ENCODE data around the gene RTL10. TPM values are rescaled to one million over a fixed set of nuclear protein-coding genes. Genes with fewer than 3 reads are reported as not detected.

The RTL10 gene
- total and polyA plus RNA-seq, 2 of the 8 experiments (the other 6 are each of a cell fraction or from before 2014, with no cell fraction given) = 11.5 to 18.8 TPM

DNA sequence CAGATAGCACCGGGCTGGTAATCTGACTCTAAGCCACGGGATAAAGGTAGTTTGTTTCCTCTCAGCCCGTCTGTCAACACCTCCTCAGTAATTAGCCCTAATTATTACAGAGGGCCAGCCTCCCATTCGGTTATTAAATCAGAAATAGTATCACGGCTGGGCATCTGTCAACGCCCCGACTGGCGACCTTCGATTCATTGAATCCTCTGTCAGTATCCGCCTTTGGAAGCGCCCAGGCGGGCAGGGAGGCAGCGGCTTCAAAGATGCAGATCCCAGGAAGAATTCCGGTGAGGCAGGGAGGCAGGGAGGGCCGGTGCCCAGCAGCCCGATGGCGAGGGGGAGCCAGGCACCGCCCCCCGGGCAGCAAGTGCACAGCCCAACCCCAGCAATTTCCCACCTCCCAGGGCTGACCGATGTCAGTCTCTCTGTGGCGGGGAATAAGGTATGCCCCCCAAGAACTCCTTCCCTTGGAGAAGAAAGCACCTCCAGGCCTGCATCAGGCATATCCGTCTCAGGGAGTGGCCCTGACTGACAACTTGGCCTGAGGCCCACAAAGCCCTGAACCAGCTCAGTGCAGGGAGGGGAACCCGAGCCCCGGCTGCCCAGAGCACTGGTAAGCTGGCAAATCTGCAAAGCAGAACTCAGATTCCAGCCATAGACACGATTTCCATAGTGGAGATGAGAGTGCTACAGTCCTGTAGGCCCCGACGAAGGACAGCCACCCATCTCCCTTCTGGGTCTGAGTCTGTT is 11.4 kb downstream of the RTL10 start:
- no peak for DNase-seq (ENCODE audit: low read depth in 1 of 2, low spot score in 2 of 2)
- Histone ChIP-seq H4K8ac (ENCODE audit: extremely low read depth, insufficient read depth, low read length) (no peak overlapping the region), H2AFZ (ENCODE audit: low read length) (no peak overlapping the region), H4K5ac (ENCODE audit: insufficient read length, low read depth, low read length) (no peak overlapping the region), H3K4ac (replicated peaks; ENCODE audit: insufficient read length, low read depth, low read length) (no peak overlapping the region), H3K79me2 (ENCODE audit: control insufficient read depth in 1 of 2, insufficient read depth in 2 of 2, low read length in 2 of 2) (no peaks in the 10 kb centered on the region; a peak in 1 of 4 replicates), H3K4me1 (replicated peaks in 1 of 4; ENCODE audit: control insufficient read depth in 3 of 4, insufficient read depth in 4 of 4, low read length in 3 of 4) (peaks cover 0 to 3% (median 0%) of the 10 kb centered on the region in 4 experiments; a peak in 4 of 7 replicates), H3K79me1 (ENCODE audit: low read depth, low read length) (no peaks in the 10 kb centered on the region; the same call in 1 of the 2 replicates), H3K27ac (ENCODE audit: low read depth, low read length) (no peak overlapping the region), H3K4me2 (ENCODE audit: insufficient read depth in 1 of 2, low read depth in 2 of 2, low read length in 2 of 2) (no peak overlapping the region), H3K27me3 (replicated peaks in 1 of 4; ENCODE audit: control insufficient read depth in 3 of 4, extremely low read depth in 1 of 4, insufficient read depth in 3 of 4, low read length in 3 of 4) (no peaks in the 10 kb centered on the region), H3K18ac (ENCODE audit: extremely low read depth, low read length) (no peak overlapping the region), H3K23me2 (ENCODE audit: low read depth, low read length) (no peaks in the 10 kb centered on the region), H2BK120ac (replicated peaks; ENCODE audit: low read depth, low read length) (no peak overlapping the region), H2BK15ac (ENCODE audit: low read length) (no peak overlapping the region), H3K23ac (ENCODE audit: insufficient read length) (no peak overlapping the region), H3K9me3 (ENCODE audit: insufficient read depth in 2 of 2, low read depth in 1 of 2, low read length in 1 of 2) (no peaks in the 10 kb centered on the region), H3K36me3 (ENCODE audit: control insufficient read depth in 2 of 4, insufficient read depth in 4 of 4, low read length in 3 of 4) (no peaks in the 10 kb centered on the region), H3K4me3 (ENCODE audit: extremely low read depth in 1 of 4, insufficient read depth in 2 of 4, low read depth in 3 of 4, low read length in 4 of 4) (no peak overlapping the region), H2BK12ac (ENCODE audit: low read depth, low read length) (no peak overlapping the region), H2BK5ac (ENCODE audit: low read depth, low read length) (no peak overlapping the region), H4K91ac (replicated peaks; ENCODE audit: insufficient read length, low read length) (no peak overlapping the region), H3K9ac (replicated peaks in 1 of 4; ENCODE audit: extremely low read depth in 1 of 4, low read depth in 3 of 4, low read length in 3 of 4) (no peak overlapping the region), H3K56ac (replicated peaks; ENCODE audit: insufficient read length, low read depth, low read length) (no peak overlapping the region), H2BK20ac (ENCODE audit: low read length) (no peak overlapping the region), H4K20me1 (replicated peaks in 1 of 2; ENCODE audit: control insufficient read depth in 1 of 2, insufficient read depth in 2 of 2, low read length in 2 of 2) (peaks cover 10 to 29% of the 10 kb centered on the region in 2 experiments), H2AK5ac (ENCODE audit: low read depth, low read length) (no peak overlapping the region), H3K14ac (ENCODE audit: insufficient read length) (no peak overlapping the region)
- ChIA-PET CTCF (ENCODE audit: partially characterized antibody) (interaction anchor here (0.6 to 2.0 kb wide), 8 partner anchors 11 to 1791 kb away, joined by 3 to 5 read pairs (median 3); no protein-coding TSS in a partner anchor), POLR2A (ENCODE audit: partially characterized antibody) (interaction anchor here (0.8 to 2.2 kb wide), 4 partner anchors 8 to 60 kb away, joined by 3 to 6 read pairs (median 3); no protein-coding TSS in a partner anchor)
- 88% methylated on average over 27 of the region's 27 CpGs; no CpG with 5 or more reads in 1 of the 2 experiments for WGBS, 2 experiments (ENCODE audit: extremely low coverage in 1 of 2, insufficient coverage in 1 of 2, insufficient read length in 1 of 2, insufficient replicate concordance in 2 of 2, low coverage in 1 of 2, low lambda C conversion rate in 2 of 2, missing lambda C conversion rate in 1 of 2)
- FAIRE-seq = no peak
- TF ChIP-seq YY1 (IDR thresholded peaks at IDR 0.05; ENCODE audit: low read depth, low read length) = no peak
- TF ChIP-seq, protein P1, sequence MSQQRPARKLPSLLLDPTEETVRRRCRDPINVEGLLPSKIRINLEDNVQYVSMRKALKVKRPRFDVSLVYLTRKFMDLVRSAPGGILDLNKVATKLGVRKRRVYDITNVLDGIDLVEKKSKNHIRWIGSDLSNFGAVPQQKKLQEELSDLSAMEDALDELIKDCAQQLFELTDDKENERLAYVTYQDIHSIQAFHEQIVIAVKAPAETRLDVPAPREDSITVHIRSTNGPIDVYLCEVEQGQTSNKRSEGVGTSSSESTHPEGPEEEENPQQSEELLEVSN (IDR thresholded peaks at IDR 0.05) = no peak
- no peak for TF ChIP-seq FOSL1 (IDR thresholded peaks at IDR 0.05; ENCODE audit: insufficient read depth, low read depth, low read length)
- TF ChIP-seq, protein P2, sequence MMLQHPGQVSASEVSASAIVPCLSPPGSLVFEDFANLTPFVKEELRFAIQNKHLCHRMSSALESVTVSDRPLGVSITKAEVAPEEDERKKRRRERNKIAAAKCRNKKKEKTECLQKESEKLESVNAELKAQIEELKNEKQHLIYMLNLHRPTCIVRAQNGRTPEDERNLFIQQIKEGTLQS (IDR thresholded peaks at IDR 0.05; ENCODE audit: insufficient read depth, low read depth, low read length) = no peak
- TF ChIP-seq, protein P3, sequence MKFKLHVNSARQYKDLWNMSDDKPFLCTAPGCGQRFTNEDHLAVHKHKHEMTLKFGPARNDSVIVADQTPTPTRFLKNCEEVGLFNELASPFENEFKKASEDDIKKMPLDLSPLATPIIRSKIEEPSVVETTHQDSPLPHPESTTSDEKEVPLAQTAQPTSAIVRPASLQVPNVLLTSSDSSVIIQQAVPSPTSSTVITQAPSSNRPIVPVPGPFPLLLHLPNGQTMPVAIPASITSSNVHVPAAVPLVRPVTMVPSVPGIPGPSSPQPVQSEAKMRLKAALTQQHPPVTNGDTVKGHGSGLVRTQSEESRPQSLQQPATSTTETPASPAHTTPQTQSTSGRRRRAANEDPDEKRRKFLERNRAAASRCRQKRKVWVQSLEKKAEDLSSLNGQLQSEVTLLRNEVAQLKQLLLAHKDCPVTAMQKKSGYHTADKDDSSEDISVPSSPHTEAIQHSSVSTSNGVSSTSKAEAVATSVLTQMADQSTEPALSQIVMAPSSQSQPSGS (IDR thresholded peaks at IDR 0.05; ENCODE audit: low read length) = no peak
- no peak for TF ChIP-seq CHD1 (IDR thresholded peaks at IDR 0.05; ENCODE audit: low read depth, low read length)
- no peak for TF ChIP-seq SP1 (IDR thresholded peaks at IDR 0.05; ENCODE audit: low read depth, low read length)
- no peak for TF ChIP-seq RBBP5 (IDR thresholded peaks at IDR 0.05; ENCODE audit: borderline replicate concordance, low read depth, low read length)
- TF ChIP-seq CBX5 (IDR thresholded peaks at IDR 0.05; ENCODE audit: low read depth, low read length) = no peak
